HFFc6 (cell line): ENCODE data around the gene PDXDC1. TPM values are rescaled to one million over a fixed set of nuclear protein-coding genes. Genes with fewer than 3 reads are reported as not detected.

Experiments used
- microRNA-seq: library from miRNA; unstranded; fragments of <30 nt; microRNA quantifications from one replicate; pipeline ENCODE4, GENCODE V29; 2019
- total RNA-seq, 6 experiments: library from RNA; stranded (reverse); fragmentation: NEBNext Ultra II Directional; extraction: Animal tissue kit (Norgen Biotek cat#: 25700); gene quantifications; 2 replicates in 1 of 6; 3 replicates in 5 of 6; pipeline ENCODE4 v1.2.3, GENCODE V29; 2021

Gene PDXDC1
- total RNA-seq, 6 experiments from 2014 or later = 78.8 to 88.3 (median 82.0) TPM

Small RNA genes within 50 kb of the gene (microRNA-seq; reads per million reads assigned to microRNA genes)
- not detected for gene MIR1972-1
- gene MIR3180-4 = not detected
- not detected for gene MIR6511A1
- not detected for gene MIR6511B2
- not detected for gene MIR6770-1

Other genes with a start within 250 kb of the PDXDC1 start
- 1 to 10 TPM; 1.1 to 3.7 (median 1.4) TPM for gene NPIPA2, start 232.5 kb upstream of the PDXDC1 start, total RNA-seq
- gene NOMO1, start 141.3 kb upstream of the PDXDC1 start, total RNA-seq = 100 to 1,000 TPM; 121 to 151 (median 139) TPM
- gene NPIPA1, start 37.6 kb upstream of the PDXDC1 start, total RNA-seq = 10 to 100 TPM; 42.6 to 57.1 (median 44.8) TPM
- gene NTAN1, start 81.0 kb downstream of the PDXDC1 start, total RNA-seq = 10 to 100 TPM; 42.7 to 56.0 (median 49.7) TPM
- 10 to 100 TPM; 27.8 to 36.3 (median 31.3) TPM for gene RRN3, start 119.2 kb downstream of the PDXDC1 start, total RNA-seq